Coronary artery (tissue), 2 donors: ENCODE data around the gene FADS1.

Experiments used
- DNase-seq: peaks from one replicate; pipeline ENCODE4 v3.0.0-alpha.2; 2017; ENCODE audit warnings: low spot score
- H3K27ac ChIP-seq, 2 donors: fragments of 200-600 bp; sonication (generic); one replicate each; pipeline ENCODE4 v1.5.1; 2016 to 2019
- H3K4me3 ChIP-seq: fragments of 200-600 bp; sonication (generic); 2 replicates; pipeline ENCODE4 v1.5.1; 2016; ENCODE audit warnings: mild to moderate bottlenecking, moderate library complexity
- CTCF ChIP-seq: fragments of 200-600 bp; sonication (generic); IDR thresholded peaks from one replicate; pipeline ENCODE4 v1.5.1; 2019; ENCODE audit warnings: antibody characterized with exemption

The FADS1 gene

DNA sequence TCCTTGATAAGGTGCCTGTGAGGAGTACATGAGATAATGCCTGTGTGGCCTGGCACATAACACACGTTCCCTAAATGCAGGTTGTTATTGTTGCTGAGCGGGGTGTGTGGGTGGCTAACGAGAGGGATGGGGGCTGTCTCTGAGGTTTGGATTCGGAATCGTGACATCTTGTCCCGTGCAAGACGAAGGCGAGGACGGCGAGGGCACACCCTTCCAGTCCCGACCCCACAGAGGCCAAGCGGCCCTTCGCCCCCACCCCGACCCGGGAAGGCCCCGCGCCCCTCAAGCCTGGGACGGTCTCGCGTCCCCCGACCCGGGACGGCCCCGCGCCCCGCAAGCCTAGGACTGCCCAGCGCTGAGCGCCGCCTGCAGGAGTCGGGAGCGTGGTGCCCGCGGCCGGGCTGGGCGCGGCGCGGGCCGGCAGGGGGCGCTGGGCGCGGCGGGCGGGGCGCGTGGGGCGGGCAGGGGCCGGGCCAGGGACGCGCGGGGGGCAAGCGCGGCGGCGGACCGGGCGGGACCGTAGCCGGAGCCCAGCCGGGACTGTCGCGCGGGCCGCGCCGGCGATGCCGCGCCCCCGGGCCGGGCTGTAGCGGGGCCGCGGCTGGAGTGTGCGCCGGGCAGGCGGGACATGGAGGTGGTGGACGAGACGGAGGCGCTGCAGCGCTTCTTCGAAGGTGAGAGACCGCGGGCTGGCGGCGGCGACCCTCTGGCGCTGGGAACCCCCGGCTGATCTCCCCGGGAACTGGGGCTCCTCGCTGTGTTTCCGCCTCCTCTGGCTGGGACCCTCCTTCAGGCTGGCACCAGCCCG lies 64.5 kb downstream of the FADS1 start, which contains the start of gene MYRF:
Gene MYRF (plus strand): TSS at position 520 of the 808 bp plus-strand sequence. CDS start 109 bp downstream, at position 629.
- Histone ChIP-seq H3K27ac (peak within 1 kb of the TSS in 1 of 2 donors; percentile 70), H3K4me3 (peak within 1 kb of the TSS; percentile 79)
- peak; percentile 31 for TF ChIP-seq CTCF
- DNase-seq, result no peak

- Histone ChIP-seq H3K4me3 (no peak overlapping the region), H3K27ac (no peak overlapping the region)
- TF ChIP-seq CTCF, result no peak
- DNase-seq, result no peak
Observed at GRCh38 chr11:61751384-61751783, 65.4 kb downstream of the FADS1 start.

- H3K27ac ChIP-seq, result no peak overlapping the region
- DNase-seq, result no peak
- no peak overlapping the region for H3K4me3 ChIP-seq
- TF ChIP-seq CTCF, result no peak
Observed at GRCh38 chr11:61750631-61751273, 66.1 kb downstream of the FADS1 start.
